MM.1S (cell line): Measurements from ENCODE around the gene MICAL2.

ENCODE experiments used
- DNase-seq: peaks from one replicate; pipeline ENCODE4 v3.0.0-alpha.2; 2015
- H2AFZ ChIP-seq: fragments of 300-600 bp; sonication (generic); 2 replicates; pipeline ENCODE4 v1.6.0; 2016; ENCODE audit warnings: antibody characterized with exemption, low read length
- H3F3A ChIP-seq: fragments of 300-600 bp; sonication (generic); 2 replicates; pipeline ENCODE4 v1.6.1; 2016; ENCODE audit warnings: mild to moderate bottlenecking, antibody characterized with exemption, low read length, moderate library complexity, mixed read lengths; ENCODE audit not compliant: insufficient read depth
- H3K27ac ChIP-seq: fragments of 300-600 bp; sonication (generic); 2 replicates; pipeline ENCODE4 v1.5.1; 2016; ENCODE audit warnings: mild to moderate bottlenecking, low read length
- H3K27me3 ChIP-seq: fragments of 300-600 bp; sonication (generic); replicated peaks from 2 replicates; pipeline ENCODE4 v1.6.0; 2016; ENCODE audit warnings: low read length; ENCODE audit not compliant: insufficient read depth
- H3K36me3 ChIP-seq: fragments of 300-600 bp; sonication (generic); replicated peaks from 2 replicates; pipeline ENCODE4 v1.6.1; 2016; ENCODE audit warnings: mild to moderate bottlenecking, low read length, mixed read lengths; ENCODE audit not compliant: insufficient read depth
- H3K4me1 ChIP-seq: fragments of 300-600 bp; sonication (generic); 2 replicates; pipeline ENCODE4 v1.6.1; 2016; ENCODE audit warnings: low read length, mixed read lengths
- H3K4me2 ChIP-seq: fragments of 300-600 bp; sonication (generic); 2 replicates; pipeline ENCODE4 v1.6.0; 2016; ENCODE audit warnings: low read depth, low read length
- H3K4me3 ChIP-seq: fragments of 300-600 bp; sonication (generic); 2 replicates; pipeline ENCODE4 v1.5.1; 2016; ENCODE audit warnings: low read length, mixed read lengths
- H3K79me2 ChIP-seq: fragments of 300-600 bp; sonication (generic); 2 replicates; pipeline ENCODE4 v1.6.1; 2016; ENCODE audit warnings: mixed run types, low read length, mixed read lengths
- H3K9ac ChIP-seq: fragments of 300-600 bp; sonication (generic); 2 replicates; pipeline ENCODE4 v1.6.1; 2016; ENCODE audit warnings: low read length, mixed read lengths
- H3K9me2 ChIP-seq: fragments of 300-600 bp; sonication (generic); replicated peaks from 2 replicates; pipeline ENCODE4 v1.6.1; 2016; ENCODE audit warnings: mild to moderate bottlenecking, low read length, mixed read lengths; ENCODE audit not compliant: insufficient read depth
- H3K9me3 ChIP-seq: fragments of 300-600 bp; sonication (generic); replicated peaks from 2 replicates; pipeline ENCODE4 v1.6.1; 2016; ENCODE audit warnings: mild to moderate bottlenecking, low read length, mixed read lengths; ENCODE audit not compliant: insufficient read depth
- H4K20me1 ChIP-seq: fragments of 300-600 bp; sonication (generic); 2 replicates; pipeline ENCODE4 v1.6.1; 2016; ENCODE audit warnings: mild to moderate bottlenecking, low read length, moderate library complexity, mixed read lengths; ENCODE audit not compliant: insufficient read depth
- CTCF ChIP-seq: fragments of 300-600 bp; sonication (generic); IDR thresholded peaks from 2 replicates; pipeline ENCODE4 v1.5.1; 2016; ENCODE audit warnings: antibody characterized with exemption, low read length, mixed read lengths
- EZH2 ChIP-seq: fragments of 300-600 bp; sonication (generic); optimal IDR thresholded peaks from 2 replicates; pipeline ENCODE3; 2017; ENCODE audit warnings: low read depth, mild to moderate bottlenecking, antibody characterized with exemption, low read length, mixed read lengths
- EZH2phosphoT487 ChIP-seq: fragments of 300-600 bp; sonication (generic); IDR thresholded peaks from 2 replicates; pipeline ENCODE4 v1.6.1; 2018; ENCODE audit warnings: antibody characterized with exemption, low read length

The MICAL2 gene

GRCh38 chr11:12253843-12254281 lies 143.5 kb downstream of the MICAL2 start:
- no peak overlapping the region for H3K27ac ChIP-seq
- no peak overlapping the region for H2AFZ ChIP-seq
- H3K27me3 ChIP-seq = no peaks in the 10 kb centered on the region
- no peaks in the 10 kb centered on the region for H3K4me1 ChIP-seq
- no peak overlapping the region for H3K4me2 ChIP-seq
- H3K9me3 ChIP-seq = no peaks in the 10 kb centered on the region
- H3K9me2 ChIP-seq = no peaks in the 10 kb centered on the region
- no peaks in the 10 kb centered on the region for H3K79me2 ChIP-seq
- no peaks in the 10 kb centered on the region for H3K36me3 ChIP-seq
- no peaks in the 10 kb centered on the region for H3F3A ChIP-seq
- DNase-seq = no peak
- H4K20me1 ChIP-seq = no peaks in the 10 kb centered on the region
- no peak overlapping the region for H3K4me3 ChIP-seq
- TF ChIP-seq CTCF (no peak), EZH2phosphoT487 (no peak), EZH2 (no peak)
- no peak overlapping the region for H3K9ac ChIP-seq

- Histone ChIP-seq H3K9me3 (no peaks in the 10 kb centered on the region), H3K4me1 (no peaks in the 10 kb centered on the region), H3K79me2 (no peaks in the 10 kb centered on the region), H3K27ac (no peak overlapping the region), H3F3A (no peaks in the 10 kb centered on the region), H3K4me3 (no peak overlapping the region), H3K27me3 (no peaks in the 10 kb centered on the region), H3K4me2 (no peak overlapping the region), H4K20me1 (no peaks in the 10 kb centered on the region), H3K9me2 (no peaks in the 10 kb centered on the region), H3K36me3 (no peaks in the 10 kb centered on the region), H3K9ac (no peak overlapping the region), H2AFZ (no peak overlapping the region)
- TF ChIP-seq EZH2 (no peak), EZH2phosphoT487 (no peak), CTCF (no peak)
- DNase-seq = no peak
Measured at GRCh38 chr11:12258451-12258850, 148.1 kb downstream of the MICAL2 start.

GRCh38 chr11:12259956-12260355 lies 149.6 kb downstream of the MICAL2 start:
- no peak overlapping the region for H3K9ac ChIP-seq
- no peak overlapping the region for H3K4me3 ChIP-seq
- no peaks in the 10 kb centered on the region for H4K20me1 ChIP-seq
- no peaks in the 10 kb centered on the region for H3K79me2 ChIP-seq
- no peak for DNase-seq
- no peaks in the 10 kb centered on the region for H3K36me3 ChIP-seq
- no peaks in the 10 kb centered on the region for H3K9me2 ChIP-seq
- H3K27me3 ChIP-seq = no peaks in the 10 kb centered on the region
- H2AFZ ChIP-seq = no peak overlapping the region
- H3F3A ChIP-seq = no peaks in the 10 kb centered on the region
- H3K9me3 ChIP-seq = no peaks in the 10 kb centered on the region
- H3K4me2 ChIP-seq = no peak overlapping the region
- H3K27ac ChIP-seq = no peak overlapping the region
- TF ChIP-seq EZH2phosphoT487 (no peak), EZH2 (no peak), CTCF (no peak)
- no peaks in the 10 kb centered on the region for H3K4me1 ChIP-seq
